GM19468 (cell line): ENCODE data around the gene SYT1.

Experiments used
- ATAC-seq: cut with Tn5 transposase; IDR thresholded peaks from one replicate; pipeline ENCODE4 v1.9.1; 2021; ENCODE audit warnings: mild to moderate bottlenecking, moderate library complexity, moderate number of reproducible peaks; ENCODE audit not compliant: unreplicated experiment; ENCODE audit errors: extremely low read depth

SYT1 gene

GRCh38 chr12:79124385-79124784, 259.8 kb downstream of the SYT1 start:
- ATAC-seq, result no peak

- ATAC-seq, result no peak
Measured at GRCh38 chr12:79125358-79125757, 260.8 kb downstream of the SYT1 start.

GRCh38 chr12:79127271-79127751, 262.7 kb downstream of the SYT1 start:
- ATAC-seq, result peak; percentile 85

- ATAC-seq, result no peak
Measured at GRCh38 chr12:79128956-79129355, 264.4 kb downstream of the SYT1 start.

- ATAC-seq, result no peak
Measured at GRCh38 chr12:79138872-79139271, 274.3 kb downstream of the SYT1 start.

- no peak for ATAC-seq
Measured at GRCh38 chr12:79140711-79141110, 276.1 kb downstream of the SYT1 start.

- ATAC-seq, result no peak
Measured at GRCh38 chr12:79141776-79142175, 277.2 kb downstream of the SYT1 start.

- no peak for ATAC-seq
Measured at GRCh38 chr12:79143803-79144202, 279.2 kb downstream of the SYT1 start.

- no peak for ATAC-seq
Measured at GRCh38 chr12:79151956-79152355, 287.4 kb downstream of the SYT1 start.

GRCh38 chr12:79155683-79156082, 291.1 kb downstream of the SYT1 start:
- no peak for ATAC-seq

GRCh38 chr12:79156846-79157463, 292.4 kb downstream of the SYT1 start:
- no peak for ATAC-seq

GRCh38 chr12:79161249-79161934, 296.8 kb downstream of the SYT1 start:
- no peak for ATAC-seq

- no peak for ATAC-seq
Measured at GRCh38 chr12:79162147-79162772, 297.7 kb downstream of the SYT1 start.

GRCh38 chr12:79162948-79163347, 298.4 kb downstream of the SYT1 start:
- no peak for ATAC-seq

GRCh38 chr12:79164890-79165289, 300.3 kb downstream of the SYT1 start:
- no peak for ATAC-seq

GRCh38 chr12:79168687-79169086, 304.1 kb downstream of the SYT1 start:
- ATAC-seq, result no peak

GRCh38 chr12:79174626-79175025, 310.1 kb downstream of the SYT1 start:
- ATAC-seq, result no peak

- no peak for ATAC-seq
Measured at GRCh38 chr12:79183003-79183402, 318.4 kb downstream of the SYT1 start.

- no peak for ATAC-seq
Measured at GRCh38 chr12:79183926-79184325, 319.4 kb downstream of the SYT1 start.

GRCh38 chr12:79186506-79186905, 321.9 kb downstream of the SYT1 start:
- no peak for ATAC-seq

GRCh38 chr12:79187032-79187431, 322.5 kb downstream of the SYT1 start:
- ATAC-seq, result no peak
